ENCODE measurements around the gene ATXN7.

ATXN7 gene

GRCh38 chr3:63964681-63965485, 101.2 kb downstream of the ATXN7 start:
- DNase-seq = no peak

GRCh38 chr3:63966007-63966406, 102.3 kb downstream of the ATXN7 start:
- no peak for DNase-seq

GRCh38 chr3:63966871-63967270, 103.2 kb downstream of the ATXN7 start:
- DNase-seq = no peak

GRCh38 chr3:63967675-63968611, 104.3 kb downstream of the ATXN7 start:
- peak; percentile 54 for DNase-seq

- peak; percentile 44 for DNase-seq
Observed at GRCh38 chr3:63968612-63969350, 105.1 kb downstream of the ATXN7 start.

- DNase-seq = no peak
Observed at GRCh38 chr3:63969876-63970275, 106.2 kb downstream of the ATXN7 start.

GRCh38 chr3:63970631-63971475, 107.2 kb downstream of the ATXN7 start:
- no peak for DNase-seq

- peak; percentile 79 for DNase-seq
Observed at GRCh38 chr3:63972196-63972595, 108.5 kb downstream of the ATXN7 start.

GRCh38 chr3:63972987-63973386, 109.3 kb downstream of the ATXN7 start:
- no peak for DNase-seq

GRCh38 chr3:63973406-63973805, 109.7 kb downstream of the ATXN7 start:
- no peak for DNase-seq

GRCh38 chr3:63974451-63974850, 110.8 kb downstream of the ATXN7 start:
- no peak for DNase-seq

- peak; percentile 55 for DNase-seq
Observed at GRCh38 chr3:63975723-63976122, 112.1 kb downstream of the ATXN7 start.

GRCh38 chr3:63976161-63976871, 112.6 kb downstream of the ATXN7 start:
- peak; percentile 95 for DNase-seq

- DNase-seq = no peak
Observed at GRCh38 chr3:63976872-63977200, 113.2 kb downstream of the ATXN7 start.

GRCh38 chr3:63977893-63978292, 114.2 kb downstream of the ATXN7 start:
- no peak for DNase-seq

GRCh38 chr3:63979093-63979885, 115.6 kb downstream of the ATXN7 start:
- peak; percentile 35 for DNase-seq

GRCh38 chr3:63980019-63980418, 116.4 kb downstream of the ATXN7 start:
- DNase-seq = no peak

- no peak for DNase-seq
Observed at GRCh38 chr3:63980830-63981498, 117.3 kb downstream of the ATXN7 start.

GRCh38 chr3:63981980-63982379, 118.3 kb downstream of the ATXN7 start:
- no peak for DNase-seq

- DNase-seq = no peak
Observed at GRCh38 chr3:63984391-63984790, 120.7 kb downstream of the ATXN7 start.
